ENCODE measurements around the gene CYP20A1.
"Not testable (repeated sequence)": the region's sequence is repeated elsewhere in the genome, so short reads cannot be mapped to it uniquely, and the experiment has no call there.

The CYP20A1 gene

GRCh38 chr2:203301667-203302066 lies 62.8 kb downstream of the CYP20A1 start:
- DNase-seq (ENCODE audit: low read depth in 1 of 2, low spot score in 1 of 2) = no peak

GRCh38 chr2:203302586-203302985 lies 63.8 kb downstream of the CYP20A1 start:
- DNase-seq (ENCODE audit: low read depth in 1 of 2, low spot score in 1 of 2) = not testable (repeated sequence)

More at GRCh38 chr2:203301667-203302066, 62.8 kb downstream of the CYP20A1 start:
- no peaks in the 10 kb centered on the region for H3K27me3 ChIP-seq (ENCODE audit: insufficient read depth, poor library complexity, severe bottlenecking)
- H3K4me3 ChIP-seq (replicated peaks; ENCODE audit: insufficient read depth, low read length) = no peak overlapping the region
- no peak for TF ChIP-seq CTCF (IDR thresholded peaks at IDR 0.05; ENCODE audit: insufficient read depth, low read length)
- H3K27ac ChIP-seq (replicated peaks) = no peak overlapping the region

GRCh38 chr2:203310688-203311436 lies 72.0 kb downstream of the CYP20A1 start:
- DNase-seq (ENCODE audit: low read depth in 1 of 2, low spot score in 1 of 2) = no peak
- TF ChIP-seq REST (IDR thresholded peaks at IDR 0.05; ENCODE audit: insufficient replicate concordance, low read depth) = no peak
- TF ChIP-seq POLR2AphosphoS5 (IDR thresholded peaks at IDR 0.05; ENCODE audit: low read depth) = no peak
- TF ChIP-seq SPI1 (IDR thresholded peaks at IDR 0.05; ENCODE audit: borderline replicate concordance, low read depth) = no peak
- TF ChIP-seq GABPA (IDR thresholded peaks at IDR 0.05; ENCODE audit: low read depth) = no peak
- no peak for TF ChIP-seq CTCF (IDR thresholded peaks at IDR 0.05; ENCODE audit: insufficient read depth, low read length)
- no peaks in the 10 kb centered on the region for H3K27me3 ChIP-seq (ENCODE audit: insufficient read depth, poor library complexity, severe bottlenecking)
- H3K27ac ChIP-seq (replicated peaks) = no peak overlapping the region
- no peak overlapping the region for H3K4me3 ChIP-seq (replicated peaks; ENCODE audit: insufficient read depth, low read length)

More at GRCh38 chr2:203302586-203302985, 63.8 kb downstream of the CYP20A1 start:
- not testable (repeated sequence) for H3K27me3 ChIP-seq (ENCODE audit: insufficient read depth, poor library complexity, severe bottlenecking); H3K4me3 ChIP-seq (replicated peaks; ENCODE audit: insufficient read depth, low read length); H3K27ac ChIP-seq (replicated peaks)

- Histone ChIP-seq H3K4me3 (replicated peaks; ENCODE audit: insufficient read depth, low read length) (no peak overlapping the region), H3K27me3 (ENCODE audit: insufficient read depth, poor library complexity, severe bottlenecking) (peaks cover 4% of the 10 kb centered on the region), H3K27ac (replicated peaks) (no peak overlapping the region)
- TF ChIP-seq POLR2AphosphoS5 (IDR thresholded peaks at IDR 0.05; ENCODE audit: low read depth) (no peak), REST (IDR thresholded peaks at IDR 0.05; ENCODE audit: insufficient replicate concordance, low read depth) (no peak)
- DNase-seq (ENCODE audit: low read depth in 1 of 2, low spot score in 1 of 2) = no peak
These were observed 87.5 kb downstream of the CYP20A1 start for GRCh38 chr2:203326356-203326755.

- Histone ChIP-seq H3K27ac (replicated peaks) (no peak overlapping the region), H3K27me3 (ENCODE audit: insufficient read depth, poor library complexity, severe bottlenecking) (peaks cover 4% of the 10 kb centered on the region), H3K4me3 (replicated peaks; ENCODE audit: insufficient read depth, low read length) (peak overlapping the region; percentile 97)
- no peak for DNase-seq (ENCODE audit: low read depth in 1 of 2, low spot score in 1 of 2)
- TF ChIP-seq POLR2AphosphoS5 (IDR thresholded peaks at IDR 0.05; ENCODE audit: low read depth) (no peak), SPI1 (IDR thresholded peaks at IDR 0.05; ENCODE audit: borderline replicate concordance, low read depth) (no peak), REST (IDR thresholded peaks at IDR 0.05; ENCODE audit: insufficient replicate concordance, low read depth) (no peak), GABPA (IDR thresholded peaks at IDR 0.05; ENCODE audit: low read depth) (no peak), CTCF (IDR thresholded peaks at IDR 0.05; ENCODE audit: insufficient read depth, low read length) (no peak)
These were observed 88.7 kb downstream of the CYP20A1 start for GRCh38 chr2:203327582-203327900.

Data from HL-60 (cell line).